Loucy (cell line): Measurements from ENCODE around the gene SMIM44.

Experiments used
- EZH2phosphoT487 ChIP-seq: fragments of 200-600 bp; IDR thresholded peaks from 2 replicates; pipeline ENCODE4 v1.6.1; 2018; ENCODE audit warnings: antibody characterized with exemption, mild to moderate bottlenecking, moderate library complexity, borderline replicate concordance
- TF ChIP-seq, protein P1 (sequence below): fragments of 200-600 bp; sonication (generic); conservative IDR thresholded peaks from 2 replicates; pipeline ENCODE4 v1.5.1; 2014; ENCODE audit warnings: mild to moderate bottlenecking, antibody characterized with exemption, low read length

GRCh38 chr19:3453840-3454239 lies 29.4 kb downstream of the SMIM44 start:
- TF ChIP-seq, protein P1, sequence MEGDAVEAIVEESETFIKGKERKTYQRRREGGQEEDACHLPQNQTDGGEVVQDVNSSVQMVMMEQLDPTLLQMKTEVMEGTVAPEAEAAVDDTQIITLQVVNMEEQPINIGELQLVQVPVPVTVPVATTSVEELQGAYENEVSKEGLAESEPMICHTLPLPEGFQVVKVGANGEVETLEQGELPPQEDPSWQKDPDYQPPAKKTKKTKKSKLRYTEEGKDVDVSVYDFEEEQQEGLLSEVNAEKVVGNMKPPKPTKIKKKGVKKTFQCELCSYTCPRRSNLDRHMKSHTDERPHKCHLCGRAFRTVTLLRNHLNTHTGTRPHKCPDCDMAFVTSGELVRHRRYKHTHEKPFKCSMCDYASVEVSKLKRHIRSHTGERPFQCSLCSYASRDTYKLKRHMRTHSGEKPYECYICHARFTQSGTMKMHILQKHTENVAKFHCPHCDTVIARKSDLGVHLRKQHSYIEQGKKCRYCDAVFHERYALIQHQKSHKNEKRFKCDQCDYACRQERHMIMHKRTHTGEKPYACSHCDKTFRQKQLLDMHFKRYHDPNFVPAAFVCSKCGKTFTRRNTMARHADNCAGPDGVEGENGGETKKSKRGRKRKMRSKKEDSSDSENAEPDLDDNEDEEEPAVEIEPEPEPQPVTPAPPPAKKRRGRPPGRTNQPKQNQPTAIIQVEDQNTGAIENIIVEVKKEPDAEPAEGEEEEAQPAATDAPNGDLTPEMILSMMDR, result no peak
- no peak for TF ChIP-seq EZH2phosphoT487
